HG03520 (cell line): ENCODE measurements around the gene ARNT2.

Experiments
- ATAC-seq: cut with Tn5 transposase; IDR thresholded peaks from one replicate; pipeline ENCODE4 v1.9.1; 2021; ENCODE audit warnings: mild to moderate bottlenecking, moderate library complexity; ENCODE audit not compliant: unreplicated experiment

Gene ARNT2

DNA sequence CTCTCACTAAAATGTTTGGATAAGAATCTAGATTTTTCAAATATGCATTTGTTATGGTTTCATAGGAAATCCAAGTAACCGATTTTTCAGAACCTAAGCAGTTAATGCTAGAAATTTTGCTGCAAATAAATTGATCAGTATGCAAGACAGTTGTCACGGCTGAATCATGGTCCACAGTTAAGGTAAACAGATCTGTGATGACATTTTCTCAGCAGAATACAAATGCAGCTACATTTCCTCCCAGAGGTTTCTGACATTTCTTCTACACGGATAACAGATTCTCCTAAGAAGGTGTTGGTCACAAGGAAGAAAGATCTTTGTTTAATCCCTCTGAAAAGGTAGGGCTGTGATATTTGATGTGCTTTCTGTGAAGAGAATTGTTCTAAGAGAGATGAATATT, 36.9 kb downstream of the ARNT2 start:
- ATAC-seq: no peak

DNA sequence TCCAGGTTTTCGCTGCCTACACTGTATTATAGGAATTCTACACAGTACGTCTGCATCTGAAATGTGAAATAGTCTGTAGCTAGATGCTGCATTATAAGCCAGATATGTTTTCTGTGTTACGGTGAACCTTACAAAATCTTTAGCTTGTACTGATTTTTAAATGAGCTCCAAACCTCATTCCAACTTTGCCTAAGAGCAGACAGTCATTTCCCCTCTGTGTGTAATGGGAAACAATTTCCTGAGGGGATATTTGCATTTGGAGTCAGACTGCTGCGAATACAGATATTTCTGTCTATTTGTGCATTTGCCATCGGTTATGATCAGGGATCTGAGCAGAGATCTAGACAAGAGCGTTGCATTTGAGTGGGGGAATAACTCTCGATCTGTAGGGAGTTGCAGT, 37.5 kb downstream of the ARNT2 start:
- no peak for ATAC-seq

DNA sequence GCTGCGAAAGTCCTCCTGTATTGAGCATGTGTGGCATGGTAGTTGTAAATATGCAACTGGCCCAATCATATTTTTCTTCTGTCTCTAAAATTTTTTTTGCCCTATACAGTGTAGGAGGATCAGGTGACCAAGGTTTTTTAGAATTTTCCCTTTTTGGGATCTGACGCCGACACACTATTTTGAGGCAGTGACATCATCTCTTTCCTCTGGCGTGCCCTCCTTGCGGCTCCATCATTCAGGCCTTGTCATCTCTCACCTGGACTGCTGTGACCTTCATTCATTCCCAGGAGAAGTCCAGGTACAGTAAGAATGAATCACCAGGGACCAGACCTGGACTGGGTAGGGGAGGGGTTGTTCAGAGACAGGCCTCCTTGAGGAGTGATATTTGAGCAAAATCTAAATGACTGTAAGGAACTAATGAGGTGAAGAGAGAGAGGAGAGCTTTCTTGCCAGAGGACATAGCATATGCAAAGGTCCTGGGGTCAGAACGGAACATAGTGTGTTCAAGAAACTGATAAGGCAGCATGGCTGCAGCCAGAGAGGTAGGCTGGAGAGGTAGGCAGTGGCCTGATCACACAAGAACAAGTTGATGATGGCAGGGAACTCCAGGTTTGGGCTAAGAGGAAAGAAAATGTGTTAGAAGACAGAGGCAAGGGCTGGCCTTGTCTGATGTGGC, 38.7 kb downstream of the ARNT2 start:
- ATAC-seq: no peak

- ATAC-seq: no peak
Observed at GRCh38 chr15:80444680-80445251, 40.6 kb downstream of the ARNT2 start.

DNA sequence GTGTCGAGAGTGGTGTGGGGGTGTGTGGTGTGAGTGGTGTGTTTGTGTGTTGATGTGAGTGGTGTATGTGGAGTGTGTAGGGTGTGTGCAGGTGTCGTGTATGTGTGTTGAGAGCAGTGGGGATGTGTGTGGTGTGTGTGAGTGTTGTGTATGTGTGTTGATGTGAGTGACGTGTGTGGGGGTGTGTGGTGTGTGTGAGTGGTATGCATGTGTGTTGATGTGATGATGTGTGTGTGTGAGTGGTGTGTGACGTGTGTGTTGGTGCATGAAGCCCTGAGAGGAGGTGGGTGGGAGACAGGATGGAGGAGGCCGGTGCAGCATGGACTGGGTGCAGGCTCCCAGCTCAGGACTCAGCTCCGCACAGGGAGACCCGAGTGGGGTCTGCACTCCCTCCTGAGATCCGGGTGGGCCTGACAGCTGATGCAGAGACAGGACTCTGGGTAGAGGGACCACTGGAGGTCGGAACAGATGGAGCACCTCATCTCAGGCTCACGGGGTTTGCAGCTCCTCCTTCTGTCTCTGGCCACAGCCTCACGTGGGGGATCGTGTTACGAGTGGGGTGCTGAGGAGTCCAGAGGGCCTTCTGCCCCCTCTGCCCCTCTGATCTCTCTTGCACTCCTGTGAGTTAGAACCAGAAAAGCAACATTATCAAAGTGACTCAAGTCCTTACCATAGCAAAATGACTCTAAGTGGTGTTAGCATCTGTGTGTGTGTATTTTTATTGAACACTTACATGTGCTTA, 41.3 kb downstream of the ARNT2 start:
- no peak for ATAC-seq

DNA sequence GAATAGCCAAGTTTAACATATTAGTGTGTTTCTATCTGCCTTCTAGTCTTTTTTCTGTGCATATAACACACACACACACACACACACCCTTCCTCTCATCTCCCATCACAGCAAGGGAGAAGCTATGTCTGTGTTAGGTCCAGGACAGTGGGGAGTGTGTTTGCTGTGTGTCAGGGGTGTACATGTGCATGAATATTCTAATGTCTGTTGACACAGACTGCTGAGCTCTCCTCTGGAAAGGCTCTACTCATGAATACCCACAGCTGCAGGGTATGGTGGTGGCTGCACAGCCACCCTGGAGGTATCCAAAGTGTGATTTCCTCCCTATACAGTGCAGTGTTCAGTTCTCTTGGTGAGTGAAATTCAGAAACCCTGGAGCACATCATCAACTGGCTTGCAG, 42.9 kb downstream of the ARNT2 start:
- ATAC-seq: no peak

GRCh38 chr15:80449825-80450224, 45.6 kb downstream of the ARNT2 start:
- ATAC-seq: no peak

- no peak for ATAC-seq
Observed at GRCh38 chr15:80450811-80451321, 46.7 kb downstream of the ARNT2 start.

DNA sequence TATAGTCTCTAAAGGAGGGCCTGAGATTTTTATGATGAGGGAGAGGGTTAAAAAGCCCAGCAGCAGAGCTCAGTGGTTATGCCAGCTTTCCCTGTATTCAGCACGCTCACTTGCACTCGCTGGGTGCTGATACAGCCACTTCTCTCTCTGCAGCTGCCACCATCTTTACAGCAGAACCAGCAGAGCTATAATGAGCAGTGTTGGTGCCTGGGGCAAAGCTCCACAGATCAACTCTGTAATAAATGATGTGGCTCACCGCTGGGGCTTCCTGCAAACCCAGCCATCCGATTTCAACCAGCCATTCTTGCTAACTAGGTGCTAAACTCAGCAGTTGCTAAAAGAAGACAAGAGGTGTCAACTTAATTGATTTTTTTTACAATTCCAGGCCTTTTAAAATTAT, 48.0 kb downstream of the ARNT2 start:
- ATAC-seq: no peak

DNA sequence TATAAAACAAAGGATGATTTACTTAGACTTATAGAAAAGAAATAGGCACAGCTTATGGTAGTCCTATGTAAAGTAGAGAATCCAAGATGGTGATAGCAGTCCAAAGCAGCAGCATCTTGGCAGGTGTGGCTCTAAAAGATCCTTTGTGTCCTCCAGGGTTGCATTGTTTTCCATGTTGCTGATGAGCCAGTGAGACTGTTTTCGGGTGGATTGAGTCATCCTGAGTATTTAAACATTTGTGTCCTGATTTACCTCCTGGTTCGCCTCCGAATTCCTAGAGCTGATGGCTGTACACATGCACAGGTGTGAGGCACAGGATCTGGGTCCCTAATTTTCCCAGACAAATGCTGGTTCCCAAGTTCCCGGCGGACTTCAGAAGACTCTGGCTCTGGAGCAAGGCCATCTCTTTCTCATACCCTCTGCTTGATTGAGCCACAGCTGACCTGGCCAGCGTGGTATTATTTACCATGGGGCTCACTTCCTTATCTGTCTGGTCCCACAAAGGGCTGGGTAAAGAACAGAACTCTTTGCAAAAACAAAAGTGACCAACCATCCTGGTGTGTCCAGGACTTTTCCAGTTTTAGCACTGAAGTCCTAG, 51.0 kb downstream of the ARNT2 start:
- no peak for ATAC-seq

DNA sequence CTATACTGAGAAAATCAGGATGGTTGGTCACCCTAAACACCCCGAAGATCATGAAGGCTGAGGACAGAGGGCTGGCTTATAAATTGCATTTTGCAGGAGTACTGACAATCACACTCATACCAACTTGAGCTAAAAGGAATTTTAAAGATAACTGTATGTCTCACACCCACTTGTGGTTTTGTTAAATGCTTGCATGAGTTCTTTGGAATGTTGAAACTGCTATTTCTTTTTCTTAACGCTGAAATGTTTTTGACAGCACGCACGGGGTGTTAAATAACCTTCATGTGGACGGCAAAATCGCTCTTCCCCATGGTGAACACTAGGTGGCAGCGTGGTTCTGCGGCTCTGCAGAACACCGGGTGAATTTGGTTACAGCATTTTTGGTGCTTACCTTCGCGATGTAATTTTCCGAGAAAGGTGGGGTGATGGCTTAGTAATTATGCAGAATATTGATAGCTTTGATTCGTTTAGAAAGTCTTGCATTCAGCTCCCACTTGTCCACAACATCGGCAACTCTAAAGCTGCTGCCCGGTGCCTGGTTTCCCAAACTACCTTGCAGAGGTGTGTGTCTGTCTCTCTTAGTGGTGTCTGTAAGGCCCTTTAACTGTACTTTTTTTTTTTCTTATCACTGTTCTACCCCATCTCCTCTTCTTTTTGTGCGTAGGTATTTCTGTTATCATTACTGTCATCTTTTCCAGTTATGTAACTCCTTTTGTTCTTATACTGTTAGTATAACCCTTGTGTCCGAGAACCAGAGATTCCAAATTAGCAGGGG, 51.7 kb downstream of the ARNT2 start:
- ATAC-seq: no peak

DNA sequence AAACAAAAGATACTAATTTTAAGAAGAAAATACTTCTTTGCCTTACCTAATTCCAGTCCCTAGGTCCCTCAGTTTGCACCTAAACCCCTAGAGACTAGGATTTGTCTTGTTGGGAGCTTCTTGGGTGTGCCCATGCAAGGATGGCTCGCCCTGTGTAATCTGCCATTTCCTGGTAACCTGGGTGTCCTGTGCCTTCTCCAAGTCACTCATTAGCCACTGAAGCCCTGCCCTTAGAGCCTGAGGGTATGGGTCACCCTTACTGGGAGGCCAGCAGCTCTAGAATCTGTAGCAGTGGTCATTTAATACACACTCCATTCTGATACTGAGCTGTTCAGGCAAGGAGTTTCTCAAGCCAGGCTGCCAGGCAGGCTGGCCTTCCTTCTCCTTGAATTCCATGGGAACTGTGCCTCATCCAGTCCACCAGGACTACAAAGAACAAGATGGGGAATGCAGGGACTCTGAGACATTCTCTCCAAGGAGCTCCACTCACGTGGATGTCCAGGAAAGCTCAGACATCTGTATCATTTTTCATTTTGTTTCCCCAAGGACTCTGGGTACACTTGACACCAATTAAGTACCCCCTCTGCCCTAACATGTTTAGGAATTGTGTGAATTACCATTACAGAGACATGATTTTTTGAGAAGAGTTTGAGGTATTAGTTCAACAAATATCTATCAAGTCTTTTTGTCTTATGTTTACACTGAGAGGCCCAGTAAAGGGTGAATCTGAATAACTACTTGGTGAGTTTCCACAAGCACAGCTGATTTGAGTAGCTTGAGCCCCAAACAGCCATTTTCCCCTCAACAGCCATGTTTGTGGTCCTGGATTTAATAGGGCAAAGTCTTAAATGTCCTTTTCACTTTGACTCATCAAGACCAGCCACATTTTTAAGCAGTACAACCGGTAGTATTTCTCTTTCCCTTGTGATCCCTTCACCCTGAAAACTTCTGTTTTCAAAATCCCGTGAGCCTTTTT, 52.6 kb downstream of the ARNT2 start:
- no peak for ATAC-seq

GRCh38 chr15:80457896-80458295, 53.7 kb downstream of the ARNT2 start:
- no peak for ATAC-seq

DNA sequence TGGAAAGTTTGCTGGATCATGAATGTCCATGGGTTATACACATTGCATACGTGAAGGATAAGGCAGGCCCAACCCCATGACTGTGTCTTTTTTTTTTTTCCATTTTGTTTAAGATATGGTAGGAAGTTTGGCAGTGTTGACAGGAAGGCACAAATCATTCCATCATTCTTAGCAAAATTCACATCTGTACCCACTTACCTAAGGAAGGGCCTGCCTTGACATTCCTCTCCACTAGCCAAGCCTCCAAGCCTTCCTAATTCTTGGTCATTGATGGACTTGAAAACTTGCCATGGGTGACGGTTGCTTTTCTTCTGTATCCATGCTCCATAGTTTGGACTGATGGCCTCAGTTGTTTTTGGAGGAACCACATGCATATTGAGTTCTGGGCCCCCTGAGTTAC, 54.4 kb downstream of the ARNT2 start:
- ATAC-seq: no peak

DNA sequence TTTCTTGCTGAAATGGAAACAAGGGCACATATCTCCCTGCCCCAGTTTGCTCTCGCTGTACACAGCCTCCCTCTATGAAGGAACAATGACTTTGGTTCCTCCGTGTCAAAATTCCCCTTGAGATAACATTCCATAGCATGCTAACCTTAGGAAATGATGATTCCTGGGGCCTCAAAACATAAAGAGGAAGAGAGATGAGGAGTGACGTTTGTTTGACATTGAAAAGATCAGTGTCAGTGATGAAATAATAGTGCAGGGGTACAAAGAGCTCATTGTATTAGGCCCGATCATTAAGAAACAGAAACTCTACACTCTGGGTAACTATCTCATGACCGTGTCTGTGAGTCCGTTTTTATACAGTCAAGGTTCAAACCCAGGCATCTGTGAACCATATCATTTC, 55.2 kb downstream of the ARNT2 start:
- ATAC-seq: no peak

DNA sequence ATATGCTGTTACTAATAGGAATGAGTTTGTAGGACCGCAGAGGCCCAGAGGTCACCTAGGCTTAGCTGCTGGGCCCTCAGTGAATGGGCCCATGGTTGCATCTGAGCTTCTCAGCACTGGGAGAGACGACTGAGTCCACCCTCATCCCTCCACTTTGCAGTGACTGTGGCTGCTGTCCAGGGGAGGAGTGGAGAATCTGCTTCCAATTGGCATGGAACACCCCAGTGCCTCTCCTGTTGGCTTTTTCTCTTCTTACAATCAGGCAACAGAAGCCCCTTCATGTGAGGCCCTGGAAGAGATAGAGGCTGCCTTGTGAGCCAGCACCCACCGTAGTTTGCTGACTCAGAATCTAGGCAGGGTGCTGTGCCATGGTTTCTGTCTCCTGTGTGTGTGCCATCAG, 55.6 kb downstream of the ARNT2 start:
- no peak for ATAC-seq

DNA sequence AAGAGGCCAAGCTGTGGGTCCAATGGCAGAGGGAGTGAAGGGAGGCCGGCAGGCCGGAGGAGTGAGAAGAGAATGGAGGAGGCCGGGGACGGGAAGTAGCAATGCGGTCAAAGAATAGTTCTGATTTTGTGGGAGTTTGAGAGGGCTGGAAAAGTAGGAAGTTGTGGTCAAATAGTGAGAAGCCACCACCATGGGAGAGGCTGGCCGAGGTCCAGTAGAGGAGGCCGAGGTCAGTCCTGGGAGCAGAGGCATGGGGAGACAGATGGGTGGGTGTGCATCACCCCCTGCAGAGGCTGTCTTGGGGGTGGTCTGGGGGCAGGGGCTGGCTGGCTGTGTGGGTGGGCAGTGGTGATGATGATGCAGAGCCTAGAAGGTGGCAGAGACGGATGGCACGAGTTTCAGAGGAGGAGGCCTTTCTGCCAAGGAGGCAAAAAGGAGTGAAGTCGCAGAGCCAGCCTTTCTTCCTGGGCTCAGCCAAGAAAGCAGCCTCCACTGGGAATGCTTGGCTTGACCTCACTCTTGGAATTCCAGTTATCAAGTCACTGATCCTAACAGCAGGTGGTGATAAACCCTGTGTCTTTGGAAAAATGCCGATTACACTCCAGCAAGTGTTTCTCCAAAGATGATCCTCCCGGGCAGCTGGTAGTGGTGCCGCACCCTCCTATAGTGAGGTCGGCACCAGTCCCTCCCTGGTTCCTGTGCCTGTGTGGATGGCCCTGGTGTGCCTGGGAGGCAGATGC, 57.3 kb downstream of the ARNT2 start:
- no peak for ATAC-seq

GRCh38 chr15:80462111-80462510, 57.9 kb downstream of the ARNT2 start:
- ATAC-seq: no peak

DNA sequence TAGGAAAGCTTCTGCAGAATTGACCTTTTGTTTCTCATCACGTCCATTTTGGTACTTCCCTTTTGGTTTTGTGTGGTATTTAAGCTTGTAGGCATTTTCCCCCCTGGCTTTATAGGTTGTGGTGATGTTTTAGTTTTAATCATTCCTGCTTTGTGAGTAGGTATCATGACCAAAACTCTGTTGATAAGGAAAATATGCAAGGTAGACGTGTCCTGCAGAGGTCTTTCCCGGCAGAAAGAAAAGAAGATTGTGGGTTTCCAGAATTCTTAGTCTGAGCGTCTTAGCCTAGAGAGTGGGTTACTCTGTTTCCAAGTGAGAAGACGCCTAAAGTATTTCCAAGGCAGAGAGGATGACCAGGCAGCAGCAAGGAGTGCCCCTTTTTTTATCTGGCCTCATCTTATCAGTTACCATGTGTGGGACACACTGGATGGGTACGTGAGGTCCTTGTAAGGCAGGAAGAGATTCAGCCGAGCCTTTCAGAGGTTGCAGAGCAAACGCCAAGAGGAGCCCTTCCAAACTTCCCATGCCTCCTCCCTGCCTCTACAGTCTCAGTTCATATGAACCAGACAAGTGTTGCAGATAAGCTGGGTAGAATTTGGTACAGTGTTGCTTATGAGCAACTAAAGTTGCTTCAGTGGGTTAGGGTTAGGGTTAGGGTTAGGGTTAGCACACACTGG, 58.8 kb downstream of the ARNT2 start:
- no peak for ATAC-seq
